Right forelimb (tissue), 1 donor: Measurements from ENCODE around the gene PRRC2A.

ENCODE experiments used
- DNase-seq: peaks from one replicate; pipeline ENCODE4 v3.0.0-alpha.2; 2018

The PRRC2A gene

DNA sequence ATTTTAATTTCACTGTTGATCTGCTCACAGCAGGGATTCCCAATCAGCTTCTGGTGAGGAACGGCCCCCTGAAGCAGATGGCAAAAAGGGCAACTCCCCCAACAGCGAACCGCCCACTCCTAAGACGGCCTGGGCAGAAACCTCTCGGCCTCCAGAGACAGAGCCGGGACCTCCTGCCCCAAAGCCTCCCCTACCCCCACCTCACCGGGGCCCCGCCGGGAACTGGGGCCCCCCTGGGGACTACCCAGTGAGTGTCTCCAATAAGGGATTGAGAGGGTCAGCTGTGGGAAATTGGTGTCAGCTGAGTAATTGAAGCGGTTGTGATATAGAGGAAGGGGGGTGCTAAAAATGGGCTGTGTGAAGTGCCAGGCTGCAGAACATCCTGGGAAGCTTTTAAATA lies 6.4 kb downstream of the PRRC2A start:
- DNase-seq = no peak

DNA sequence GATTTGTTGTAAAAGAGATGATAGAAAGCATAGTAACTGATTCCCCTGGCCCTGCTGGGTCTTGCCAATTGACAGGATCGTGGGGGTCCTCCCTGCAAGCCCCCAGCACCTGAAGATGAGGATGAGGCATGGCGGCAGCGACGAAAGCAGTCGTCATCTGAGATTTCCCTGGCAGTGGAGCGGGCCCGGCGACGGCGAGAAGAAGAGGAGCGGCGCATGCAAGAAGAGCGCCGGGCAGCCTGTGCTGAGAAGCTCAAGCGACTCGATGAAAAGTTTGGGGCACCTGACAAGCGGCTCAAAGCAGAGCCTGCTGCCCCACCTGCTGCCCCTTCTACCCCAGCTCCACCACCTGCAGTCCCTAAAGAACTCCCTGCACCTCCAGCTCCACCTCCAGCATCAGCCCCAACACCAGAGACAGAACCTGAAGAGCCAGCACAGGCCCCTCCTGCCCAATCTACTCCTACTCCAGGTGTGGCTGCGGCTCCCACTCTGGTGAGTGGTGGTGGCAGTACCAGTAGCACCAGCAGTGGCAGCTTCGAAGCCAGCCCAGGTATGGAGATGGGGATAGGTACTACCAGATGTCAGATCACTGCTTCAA lies 7.3 kb downstream of the PRRC2A start:
- DNase-seq = no peak

DNA sequence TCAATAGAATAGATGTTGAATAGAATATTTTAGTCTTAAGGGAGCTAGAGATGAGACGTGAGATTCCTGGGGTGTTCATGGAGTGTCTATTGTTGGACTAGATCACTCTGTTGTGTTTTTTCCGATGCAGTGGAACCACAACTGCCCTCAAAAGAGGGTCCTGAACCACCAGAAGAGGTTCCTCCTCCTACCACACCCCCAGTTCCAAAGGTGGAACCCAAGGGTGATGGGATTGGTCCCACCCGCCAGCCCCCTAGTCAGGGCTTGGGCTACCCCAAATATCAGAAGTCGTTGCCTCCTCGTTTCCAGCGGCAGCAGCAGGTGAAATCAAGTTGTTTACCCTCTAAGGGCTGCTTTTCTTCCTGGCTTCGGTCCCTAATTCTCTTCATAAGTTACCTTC lies 8.5 kb downstream of the PRRC2A start:
- DNase-seq = no peak

DNA sequence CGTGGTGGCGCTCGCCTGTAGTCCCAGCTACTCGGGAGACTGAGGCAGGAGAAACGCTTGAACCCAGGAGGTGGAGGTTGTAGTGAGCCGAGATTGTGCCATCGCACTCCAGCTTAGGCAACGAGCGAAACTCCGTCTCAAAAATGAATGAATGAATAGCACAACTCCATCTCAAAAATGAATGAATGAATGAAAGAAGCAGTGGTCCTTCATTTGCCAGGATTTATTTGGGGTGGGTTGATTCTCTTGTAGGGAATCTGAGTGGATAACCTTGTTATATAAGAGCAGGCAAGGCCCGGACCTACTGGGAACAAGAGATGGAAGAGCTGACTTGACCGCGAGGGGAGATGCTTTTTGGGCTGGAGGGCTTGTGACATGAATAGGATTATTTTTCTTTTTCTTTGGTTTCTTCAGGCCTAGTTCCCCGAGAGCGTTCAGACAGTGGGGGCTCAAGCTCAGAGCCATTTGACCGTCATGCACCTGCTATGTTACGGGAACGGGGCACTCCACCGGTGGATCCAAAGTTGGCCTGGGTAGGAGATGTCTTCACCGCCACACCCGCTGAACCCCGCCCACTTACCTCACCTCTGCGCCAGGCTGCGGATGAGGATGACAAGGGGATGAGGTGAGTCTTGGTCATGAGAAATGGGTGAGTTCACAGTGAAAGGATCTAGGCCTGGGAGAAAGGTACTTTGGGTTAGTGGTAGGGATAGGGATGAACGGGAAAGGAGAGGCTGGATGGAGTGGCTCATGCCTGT lies 9.8 kb downstream of the PRRC2A start:
- no peak for DNase-seq

DNA sequence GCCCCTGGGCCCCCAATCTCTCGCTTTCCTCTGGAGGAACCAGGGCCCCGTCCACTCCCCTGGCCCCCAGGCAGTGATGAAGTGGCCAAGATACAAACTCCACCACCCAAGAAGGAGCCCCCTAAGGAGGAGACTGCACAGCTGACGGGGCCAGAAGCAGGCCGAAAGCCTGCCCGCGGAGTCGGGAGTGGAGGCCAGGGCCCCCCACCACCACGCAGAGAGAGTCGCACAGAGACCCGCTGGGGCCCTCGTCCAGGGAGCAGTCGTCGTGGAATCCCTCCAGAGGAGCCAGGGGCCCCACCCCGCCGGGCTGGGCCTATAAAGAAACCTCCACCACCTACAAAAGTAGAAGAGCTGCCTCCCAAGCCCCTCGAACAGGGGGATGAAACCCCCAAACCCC lies 10.7 kb downstream of the PRRC2A start:
- DNase-seq = no peak

DNA sequence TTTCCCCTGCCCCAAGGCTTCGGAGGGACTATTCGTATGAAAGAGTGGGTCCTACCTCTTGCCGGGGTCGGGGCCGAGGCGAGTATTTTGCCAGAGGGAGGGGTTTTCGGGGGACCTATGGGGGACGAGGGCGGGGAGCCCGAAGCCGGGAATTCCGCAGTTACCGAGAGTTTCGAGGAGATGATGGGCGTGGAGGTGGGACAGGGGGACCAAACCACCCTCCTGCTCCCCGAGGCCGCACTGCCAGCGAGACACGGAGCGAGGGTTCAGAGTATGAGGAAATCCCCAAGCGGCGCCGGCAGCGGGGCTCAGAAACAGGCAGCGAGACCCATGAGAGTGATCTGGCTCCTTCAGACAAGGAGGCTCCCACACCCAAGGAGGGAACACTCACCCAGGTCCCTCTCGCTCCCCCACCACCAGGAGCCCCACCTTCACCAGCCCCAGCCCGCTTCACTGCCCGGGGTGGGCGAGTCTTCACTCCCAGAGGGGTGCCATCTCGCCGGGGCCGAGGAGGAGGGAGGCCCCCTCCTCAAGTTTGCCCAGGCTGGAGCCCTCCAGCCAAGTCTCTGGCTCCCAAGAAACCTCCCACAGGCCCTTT lies 11.3 kb downstream of the PRRC2A start:
- DNase-seq = no peak

DNA sequence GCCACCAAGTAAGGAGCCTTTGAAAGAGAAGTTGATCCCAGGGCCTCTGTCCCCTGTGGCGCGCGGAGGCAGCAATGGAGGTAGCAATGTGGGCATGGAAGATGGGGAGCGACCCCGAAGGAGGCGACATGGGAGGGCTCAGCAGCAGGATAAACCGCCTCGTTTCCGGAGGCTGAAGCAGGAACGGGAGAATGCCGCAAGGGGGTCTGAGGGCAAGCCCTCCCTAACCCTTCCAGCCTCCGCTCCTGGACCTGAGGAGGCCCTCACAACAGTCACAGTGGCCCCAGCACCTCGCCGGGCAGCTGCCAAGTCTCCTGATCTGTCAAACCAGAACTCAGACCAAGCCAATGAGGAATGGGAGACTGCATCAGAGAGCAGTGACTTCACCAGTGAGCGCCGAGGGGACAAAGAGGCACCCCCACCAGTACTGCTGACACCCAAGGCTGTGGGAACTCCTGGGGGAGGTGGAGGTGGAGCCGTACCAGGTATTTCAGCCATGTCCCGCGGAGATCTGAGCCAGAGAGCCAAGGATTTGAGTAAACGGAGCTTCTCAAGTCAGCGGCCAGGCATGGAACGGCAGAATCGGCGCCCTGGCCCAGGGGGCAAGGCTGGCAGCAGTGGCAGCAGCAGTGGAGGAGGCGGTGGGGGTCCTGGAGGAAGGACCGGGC lies 11.9 kb downstream of the PRRC2A start:
- no peak for DNase-seq

DNA sequence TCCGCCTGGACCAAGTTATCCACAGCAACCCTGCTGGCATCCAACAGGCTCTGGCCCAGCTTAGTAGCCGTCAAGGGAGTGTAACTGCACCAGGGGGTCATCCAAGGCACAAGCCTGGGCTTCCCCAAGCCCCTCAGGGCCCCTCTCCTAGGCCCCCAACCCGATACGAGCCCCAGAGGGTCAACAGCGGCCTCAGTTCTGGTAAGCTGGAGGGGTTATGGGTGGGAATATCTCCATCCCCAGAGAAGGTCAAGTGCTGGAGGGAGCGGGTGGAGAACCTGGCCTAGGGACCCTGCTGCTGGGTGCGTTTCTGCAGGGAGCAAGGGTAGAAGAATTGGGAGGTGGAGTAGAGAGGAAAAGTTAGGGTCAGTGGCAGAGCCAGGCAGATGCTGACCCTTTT lies 12.9 kb downstream of the PRRC2A start:
- DNase-seq = no peak

DNA sequence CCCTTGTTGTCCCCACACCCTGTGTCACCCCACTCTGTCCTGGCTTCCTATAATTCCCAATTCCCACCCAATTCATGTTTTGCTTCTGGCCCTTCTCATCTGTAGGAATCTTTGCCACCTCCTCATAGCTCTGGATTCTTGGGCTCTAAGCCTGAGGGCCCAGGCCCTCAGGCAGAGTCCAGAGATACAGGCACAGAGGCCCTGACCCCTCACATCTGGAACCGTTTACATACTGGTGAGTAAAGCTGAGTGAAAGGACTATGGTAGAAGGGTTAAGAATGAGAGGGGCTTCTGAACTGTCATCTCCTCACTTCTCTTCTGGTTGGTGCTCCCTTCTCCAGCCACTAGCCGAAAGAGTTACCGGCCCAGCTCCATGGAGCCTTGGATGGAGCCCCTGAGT lies 13.6 kb downstream of the PRRC2A start:
- no peak for DNase-seq

DNA sequence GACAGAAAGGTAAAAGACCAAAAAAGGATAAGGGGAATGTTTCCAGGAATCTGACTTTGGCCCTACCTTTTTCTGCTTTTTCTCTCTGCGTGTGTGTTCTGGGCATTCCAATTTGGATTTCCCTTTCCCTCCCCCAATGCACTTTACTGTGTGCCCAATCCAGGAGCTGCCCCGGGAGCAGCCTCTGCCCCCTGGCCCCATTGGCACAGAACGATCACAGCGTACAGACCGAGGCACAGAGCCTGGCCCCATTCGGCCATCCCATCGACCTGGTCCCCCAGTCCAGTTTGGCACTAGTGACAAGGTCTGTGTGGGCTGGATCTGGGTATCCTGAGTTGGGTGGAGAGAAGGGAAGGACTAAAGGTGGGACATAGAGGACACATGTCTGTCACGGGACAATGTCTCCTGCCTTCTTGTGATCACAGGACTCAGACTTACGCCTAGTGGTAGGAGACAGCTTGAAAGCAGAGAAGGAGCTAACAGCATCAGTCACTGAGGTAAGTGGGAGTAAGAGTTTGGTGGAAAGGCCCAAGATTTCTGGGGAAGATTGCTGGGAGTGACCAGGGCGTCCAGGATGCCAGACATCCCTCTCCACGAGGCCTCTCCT lies 14.6 kb downstream of the PRRC2A start:
- no peak for DNase-seq

DNA sequence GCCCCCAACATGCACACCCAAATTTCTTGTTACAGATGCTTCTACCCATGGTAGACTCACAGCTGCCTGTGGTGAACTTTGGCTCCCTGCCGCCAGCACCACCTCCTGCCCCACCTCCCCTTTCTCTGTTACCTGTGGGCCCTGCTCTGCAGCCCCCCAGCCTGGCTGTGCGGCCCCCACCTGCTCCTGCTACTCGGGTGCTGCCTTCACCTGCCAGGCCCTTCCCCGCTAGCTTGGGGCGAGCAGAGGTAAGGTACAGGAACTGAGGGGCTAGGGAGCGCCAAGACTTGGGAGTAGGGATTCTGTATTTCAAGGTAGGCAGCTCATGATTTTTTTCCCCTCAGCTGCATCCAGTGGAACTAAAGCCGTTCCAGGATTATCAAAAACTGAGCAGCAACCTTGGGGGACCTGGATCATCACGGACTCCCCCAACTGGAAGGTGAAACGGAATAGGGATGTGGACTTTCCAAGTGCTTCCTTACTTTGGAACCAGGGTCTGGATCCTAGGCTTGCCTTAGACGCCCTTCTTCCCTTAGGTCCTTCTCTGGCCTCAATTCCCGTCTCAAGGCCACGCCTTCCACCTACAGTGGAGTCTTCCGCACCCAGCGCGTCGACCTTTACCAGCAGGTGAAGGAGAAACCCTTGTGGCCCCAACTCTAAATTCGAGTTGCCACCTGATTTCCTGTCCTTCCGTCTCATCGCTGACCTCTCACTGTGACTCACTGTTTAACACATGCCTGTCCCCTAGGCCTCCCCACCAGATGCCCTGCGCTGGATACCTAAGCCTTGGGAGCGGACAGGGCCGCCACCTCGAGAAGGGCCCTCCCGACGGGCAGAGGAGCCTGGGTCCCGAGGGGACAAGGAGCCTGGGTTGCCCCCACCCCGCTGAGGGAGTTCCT lies 16.4 kb downstream of the PRRC2A start:
- DNase-seq = no peak

DNA sequence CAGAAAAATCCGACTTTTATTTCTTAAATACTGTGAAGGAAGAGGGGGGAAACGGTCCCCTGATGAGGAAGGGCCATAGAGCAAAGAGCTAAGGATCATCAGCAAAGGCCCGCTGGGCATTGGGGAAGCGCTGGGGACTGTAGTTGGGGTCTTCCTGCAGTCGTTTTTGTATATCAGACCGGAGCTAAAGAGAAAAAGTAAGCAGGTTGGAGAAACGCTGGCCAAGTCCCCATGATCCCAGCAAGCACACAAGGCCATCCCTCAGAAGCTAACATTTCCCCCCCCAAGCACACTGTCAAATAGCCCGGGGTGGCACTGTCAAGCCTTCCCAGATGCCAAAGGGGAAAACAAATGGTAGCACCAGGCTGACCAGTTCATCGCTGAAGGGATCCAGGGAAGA lies 18.5 kb downstream of the PRRC2A start:
- no peak for DNase-seq

DNA sequence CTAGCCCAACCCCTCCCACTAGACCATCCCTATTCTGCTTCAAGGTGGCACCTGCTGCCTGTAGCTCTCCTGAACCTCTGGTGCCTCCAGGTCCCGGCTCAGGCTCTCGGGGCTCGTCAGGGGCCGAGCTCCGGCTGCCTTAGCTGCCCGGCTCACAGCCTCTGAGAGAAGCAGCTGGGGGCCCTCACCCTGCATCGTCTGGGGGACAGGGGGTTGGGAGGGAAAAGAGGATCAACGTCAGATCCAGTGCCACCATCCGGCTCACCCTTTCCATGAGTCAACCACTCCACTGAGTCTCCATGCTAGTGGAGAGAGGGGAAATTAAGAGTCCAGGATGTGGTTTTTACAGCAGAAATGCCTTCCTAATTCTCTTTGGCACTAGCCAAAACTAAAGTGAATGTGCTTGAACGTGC lies 18.9 kb downstream of the PRRC2A start:
- no peak for DNase-seq

DNA sequence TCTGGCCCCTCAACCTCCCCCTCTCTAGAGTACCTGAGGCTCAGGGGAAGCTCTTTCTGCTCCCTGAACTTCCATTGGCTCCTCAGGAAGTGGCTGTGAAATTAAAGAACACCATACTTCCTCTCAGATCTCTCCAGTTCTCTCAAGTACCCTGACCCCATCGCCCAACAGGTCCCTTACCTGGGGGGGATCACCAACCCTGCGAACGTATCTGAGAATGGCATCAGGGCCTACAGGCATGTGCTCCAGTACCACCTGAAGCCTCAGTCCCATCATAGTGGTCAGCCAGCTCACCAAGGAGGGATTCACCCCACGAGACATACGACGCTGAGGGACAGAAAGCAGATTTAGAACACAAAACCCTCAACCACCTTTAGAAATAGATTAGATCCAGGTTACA lies 20.1 kb downstream of the PRRC2A start:
- DNase-seq = no peak

DNA sequence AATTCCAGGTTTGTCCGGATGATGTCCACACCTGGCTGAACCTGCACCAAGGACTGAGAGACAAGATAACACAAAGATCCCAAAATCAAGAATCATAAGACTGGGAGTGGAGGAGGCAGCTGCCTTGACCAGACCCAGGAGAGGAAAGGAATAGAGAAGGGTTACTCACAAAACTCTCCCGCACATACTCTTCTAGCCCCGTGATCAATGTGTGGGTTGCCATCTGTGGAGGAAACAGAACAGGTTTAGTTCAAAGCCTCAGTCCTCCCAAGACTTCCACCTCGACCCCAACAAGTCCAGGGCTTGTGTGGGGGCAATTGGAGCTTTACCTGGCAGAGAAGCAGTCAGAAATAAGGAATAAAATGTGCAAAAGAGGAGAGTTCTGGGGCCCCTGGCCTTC lies 20.9 kb downstream of the PRRC2A start:
- DNase-seq = no peak

DNA sequence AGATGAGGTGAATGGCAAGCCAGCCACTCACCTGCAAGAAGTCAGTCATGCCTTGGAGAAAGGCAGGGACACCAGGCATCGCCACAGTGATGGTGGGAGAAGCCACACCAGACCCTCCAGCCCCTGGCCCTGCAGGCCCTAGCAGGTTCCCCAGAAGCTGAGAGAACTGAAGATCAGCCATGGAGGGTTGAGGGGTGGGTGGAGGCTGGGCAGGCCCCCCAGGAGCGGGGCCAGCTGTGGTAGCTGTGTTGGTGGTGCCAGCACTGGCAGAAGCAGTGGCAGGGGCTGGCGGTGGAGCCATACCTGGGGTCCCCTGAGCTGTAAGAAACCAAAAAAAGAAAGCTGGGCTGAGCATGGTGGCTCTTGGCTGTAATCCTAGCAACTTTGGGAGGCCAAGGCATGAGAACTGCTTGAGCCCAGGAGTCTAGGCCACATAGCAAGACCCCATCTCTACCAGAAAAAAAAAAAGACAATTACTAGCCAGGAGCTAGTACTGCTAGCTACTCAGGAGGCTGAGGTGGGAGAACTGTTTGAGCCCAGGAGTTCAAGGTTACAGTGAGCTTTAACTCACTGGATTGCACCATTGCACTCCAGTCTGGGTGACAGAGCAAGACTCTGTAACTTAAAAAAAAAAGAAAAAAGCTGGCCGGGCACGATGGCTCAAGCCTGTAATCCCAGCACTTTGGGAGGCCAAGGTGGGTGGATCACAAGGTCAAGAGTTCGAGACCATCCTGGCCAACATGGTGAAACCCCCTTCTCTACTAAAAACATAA lies 22.5 kb downstream of the PRRC2A start:
- no peak for DNase-seq

DNA sequence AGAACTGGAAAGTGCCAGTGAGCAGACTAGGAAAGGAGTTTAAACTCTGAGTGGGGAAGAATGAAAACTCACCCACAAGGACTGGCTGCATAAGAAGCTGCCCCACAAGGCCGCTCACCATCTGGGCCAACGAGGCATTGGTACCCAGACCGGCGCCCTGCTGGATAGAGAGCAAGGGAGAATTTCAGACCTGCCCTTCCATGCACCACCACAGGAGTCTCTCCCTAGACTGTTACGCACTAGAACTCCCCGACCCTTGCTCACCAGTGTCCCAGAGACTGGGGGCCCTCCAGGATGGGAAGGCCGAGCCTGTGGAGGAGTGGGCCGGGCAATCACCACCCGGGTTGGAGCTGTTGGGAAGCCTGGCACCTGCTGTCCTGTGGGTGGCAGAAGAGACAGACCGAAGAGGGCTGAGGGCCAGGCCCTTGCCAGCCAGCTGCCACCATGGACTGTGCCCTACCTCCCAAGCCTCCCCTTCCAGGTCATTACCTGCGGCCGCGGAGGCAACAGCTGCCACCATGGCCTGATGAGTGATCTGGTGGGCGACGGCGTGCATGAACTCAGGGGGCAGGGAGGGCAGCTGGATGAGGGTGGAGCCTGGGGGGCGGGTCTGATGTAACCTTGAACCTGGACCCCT lies 23.4 kb downstream of the PRRC2A start:
- no peak for DNase-seq

DNA sequence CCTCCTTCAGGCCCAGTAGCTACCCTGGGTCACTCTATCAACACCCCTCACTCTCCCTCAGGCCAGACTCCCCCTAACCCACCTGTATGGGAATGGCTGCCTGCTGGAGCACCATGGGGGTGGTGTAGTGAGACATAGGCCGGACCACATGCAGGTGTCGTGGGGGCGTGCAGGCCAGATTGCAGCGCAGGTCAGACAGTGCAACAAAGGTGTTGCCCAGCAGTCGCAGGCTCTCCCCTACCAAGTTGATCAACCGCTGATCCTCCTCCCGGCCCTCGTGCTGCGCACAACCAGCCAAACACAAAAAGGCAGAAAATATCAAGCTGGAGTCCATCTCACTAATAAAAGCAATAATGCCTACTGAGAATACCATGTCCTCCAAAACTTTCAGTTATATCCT lies 24.8 kb downstream of the PRRC2A start:
- DNase-seq = no peak

DNA sequence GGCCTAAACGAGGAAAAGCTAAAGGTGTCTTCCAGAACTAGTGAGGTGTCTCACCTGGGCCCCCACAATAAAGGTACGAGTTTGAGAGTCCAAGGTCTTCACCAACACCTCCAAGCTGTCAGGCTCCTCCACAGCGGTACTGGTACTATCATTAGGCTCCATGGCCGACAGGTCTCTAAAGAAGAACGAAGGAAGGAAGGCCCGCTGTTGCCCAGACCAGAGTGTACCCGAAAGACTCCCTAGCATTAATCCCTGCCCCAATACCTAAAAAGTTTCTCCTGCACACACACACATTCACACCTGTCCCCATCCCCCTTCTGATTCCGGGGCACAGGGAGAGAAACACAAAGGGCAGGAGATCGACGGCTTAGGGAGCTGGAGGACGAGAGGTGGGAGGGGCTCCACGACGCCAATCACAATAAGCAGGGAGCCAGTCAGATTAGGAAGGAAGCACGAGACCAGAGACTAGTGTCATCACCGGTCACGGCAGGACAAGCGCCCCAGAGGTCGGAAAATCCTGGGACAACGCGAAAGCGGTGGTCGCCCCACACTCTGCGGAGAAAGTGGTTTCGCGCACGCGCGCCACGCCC lies 31.2 kb downstream of the PRRC2A start:
- DNase-seq = no peak

DNA sequence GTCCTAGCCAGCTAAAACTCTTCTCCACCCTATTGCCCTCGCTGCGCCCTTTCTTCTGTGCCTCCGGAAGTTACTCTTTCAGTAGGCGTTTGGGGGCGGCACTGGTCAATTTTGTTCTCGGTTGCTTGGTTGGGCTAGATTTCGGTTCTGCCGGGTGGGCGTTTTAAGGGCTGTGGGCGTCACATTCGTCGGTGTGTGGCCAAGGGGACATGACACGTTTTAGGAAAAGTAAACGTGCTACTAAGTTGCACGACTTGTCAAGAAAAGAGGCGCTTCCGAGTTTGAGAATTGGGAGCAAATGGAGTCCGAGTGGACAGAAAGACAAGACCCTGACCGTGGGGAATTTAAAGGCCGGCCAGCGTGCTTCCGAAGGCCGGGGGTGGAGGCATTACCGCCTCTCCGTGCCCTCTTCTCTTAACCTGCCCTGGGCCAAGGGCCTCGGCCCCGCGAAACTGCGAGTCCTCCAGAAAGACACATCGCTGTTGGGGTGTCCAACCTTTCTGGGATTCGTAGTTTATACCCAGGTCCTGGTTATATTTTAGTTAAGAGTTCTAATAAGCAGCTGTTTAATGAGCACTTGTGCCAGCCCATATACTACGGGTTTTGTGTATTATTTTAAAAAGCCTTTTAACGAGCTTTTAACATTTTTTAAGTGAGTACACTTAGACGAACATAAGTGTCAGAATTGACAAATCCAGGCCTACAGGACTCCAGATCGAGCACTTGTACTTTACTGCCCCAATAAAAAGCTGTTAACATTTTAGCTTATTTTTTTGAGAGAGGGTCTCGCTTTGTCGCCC lies 32.6 kb downstream of the PRRC2A start:
- no peak for DNase-seq
